Stimulated activated CD8-positive, alpha-beta memory T cell treated with anti-CD3 and anti-CD28 coated beads, Interleukin-12 subunit alpha, Interleukin-12 subunit beta, amount 100 ng/mL, for 4 hours (primary cell): Measurements from ENCODE around the gene MAG.
"Not testable (repeated sequence)": the region's sequence is repeated elsewhere in the genome, so short reads cannot be mapped to it uniquely, and the experiment has no call there.

Experiments
- DNase-seq: peaks from one replicate; pipeline ENCODE4 v3.0.0-alpha.2; 2020; ENCODE audit warnings: low read depth

MAG gene

GRCh38 chr19:35281303-35281702 lies 10.7 kb upstream of the MAG start:
- DNase-seq = no peak

- no peak for DNase-seq
These were observed 7.5 kb upstream of the MAG start for GRCh38 chr19:35284153-35285094.

- DNase-seq = no peak
These were observed 6.9 kb upstream of the MAG start for GRCh38 chr19:35285095-35285449.

DNA sequence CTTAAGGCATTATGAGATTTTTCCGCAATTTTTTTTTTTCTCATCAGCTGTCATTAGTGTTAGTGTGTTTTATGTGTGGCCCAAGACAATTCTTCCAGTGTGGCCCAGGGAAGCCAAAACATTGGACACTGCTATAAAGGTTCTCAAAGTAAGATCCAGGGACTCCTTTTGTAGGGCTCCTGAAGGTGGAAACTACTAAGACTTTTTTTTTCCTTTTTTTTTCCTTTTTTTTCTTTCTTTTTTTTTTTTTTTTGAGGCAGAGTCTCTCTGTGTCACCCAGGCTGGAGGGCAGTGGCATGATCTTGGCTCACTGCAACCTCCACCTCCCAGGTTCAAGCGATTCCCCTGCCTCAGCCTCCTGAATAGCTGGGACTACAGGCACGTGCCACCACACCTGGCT lies 6.5 kb upstream of the MAG start:
- DNase-seq = not testable (repeated sequence)

DNA sequence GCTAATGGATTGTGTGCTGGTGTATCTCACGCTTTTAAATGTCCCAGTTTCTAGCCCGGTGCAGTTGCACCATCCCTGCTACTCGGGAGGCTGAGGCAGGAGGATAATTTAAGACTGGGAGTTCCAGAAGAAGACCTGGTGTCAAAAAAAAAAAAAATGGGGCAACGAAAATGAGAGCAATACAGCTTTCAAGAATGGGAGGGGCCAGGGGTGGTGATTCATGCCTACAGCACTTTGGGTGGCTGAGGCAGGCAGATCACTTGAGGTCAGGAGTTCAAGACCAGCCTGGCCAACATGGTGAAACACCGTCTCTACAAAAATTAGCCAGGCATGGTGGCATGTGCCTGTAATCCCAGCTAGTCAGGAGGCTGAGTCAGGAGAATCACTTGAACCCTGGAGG lies 5.9 kb upstream of the MAG start:
- DNase-seq = not testable (repeated sequence)

- DNase-seq = no peak
These were observed 4.2 kb upstream of the MAG start for GRCh38 chr19:35287713-35288112.

GRCh38 chr19:35288331-35288730 lies 3.6 kb upstream of the MAG start:
- no peak for DNase-seq

- no peak for DNase-seq
These were observed 3.1 kb upstream of the MAG start for GRCh38 chr19:35288906-35289305.

GRCh38 chr19:35290381-35291127 lies 1.4 kb upstream of the MAG start:
- no peak for DNase-seq

- DNase-seq = no peak
These were observed 702 bp upstream of the MAG start for GRCh38 chr19:35291259-35291658.

DNA sequence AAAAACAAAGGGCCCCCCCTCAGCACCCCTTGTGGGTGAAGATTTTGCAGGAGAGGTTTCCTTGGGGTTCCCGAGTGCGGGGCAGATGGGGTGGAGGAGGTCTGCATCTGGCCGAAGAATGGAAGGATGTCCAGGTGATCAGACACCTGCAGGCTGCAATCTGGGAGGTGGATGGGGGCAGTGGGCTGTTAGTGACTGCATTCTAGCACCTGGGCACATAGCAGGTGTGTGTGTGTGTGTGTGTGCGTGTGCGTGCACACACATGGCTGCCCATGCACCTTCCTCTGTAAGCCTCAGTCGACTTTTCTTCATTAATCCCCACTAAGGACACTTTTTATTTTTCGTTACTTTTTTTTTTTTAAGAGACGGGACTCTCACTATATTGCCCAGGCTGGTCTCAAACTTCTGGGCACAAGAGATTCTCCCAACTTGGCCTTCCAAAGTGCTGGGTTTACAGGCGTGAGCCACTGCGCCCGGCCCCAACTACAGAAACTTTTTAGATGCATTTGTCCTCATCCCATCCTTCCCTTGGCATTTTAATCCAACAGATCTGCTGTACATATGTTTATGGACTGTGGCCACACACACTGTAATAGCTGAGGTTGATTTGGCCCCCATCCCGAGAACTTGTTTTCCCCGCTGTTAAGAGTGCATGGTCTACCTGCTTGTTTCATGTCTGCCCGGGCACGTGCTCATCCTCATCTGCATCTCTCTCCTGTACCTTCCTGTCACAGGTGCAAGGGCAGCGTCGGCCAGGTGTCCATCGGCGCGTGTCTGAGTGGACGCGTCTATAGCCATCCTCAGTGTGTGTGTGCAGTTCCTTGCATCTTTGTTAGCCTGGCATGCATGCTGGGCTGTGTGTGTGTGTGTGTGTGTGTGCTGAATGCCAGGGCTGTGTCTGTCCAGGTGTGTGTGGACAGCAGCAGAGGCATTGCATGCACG lies 731 bp downstream of the MAG start:
- no peak for DNase-seq

- no peak for DNase-seq
These were observed 1.4 kb downstream of the MAG start for GRCh38 chr19:35293363-35293739.

DNA sequence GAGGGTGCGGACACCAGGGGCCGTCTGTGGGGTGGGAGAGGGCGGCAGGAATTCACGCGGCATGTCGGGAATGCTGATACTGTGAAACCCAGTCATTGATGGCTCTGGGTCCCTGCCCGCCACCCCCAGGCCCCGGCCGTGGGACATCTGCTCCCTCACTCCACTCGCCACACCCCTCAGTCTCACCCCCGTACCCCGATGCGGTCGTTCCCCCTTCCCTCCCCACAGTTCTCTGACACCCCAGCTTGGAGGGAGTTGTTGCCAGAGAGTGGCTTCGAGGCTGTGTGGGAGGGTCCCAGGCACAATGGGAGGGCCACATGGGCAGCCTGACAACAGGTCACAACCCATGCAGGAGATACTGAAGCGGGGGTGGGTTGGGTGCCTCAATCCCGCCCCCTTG lies 1.8 kb downstream of the MAG start:
- no peak for DNase-seq

DNA sequence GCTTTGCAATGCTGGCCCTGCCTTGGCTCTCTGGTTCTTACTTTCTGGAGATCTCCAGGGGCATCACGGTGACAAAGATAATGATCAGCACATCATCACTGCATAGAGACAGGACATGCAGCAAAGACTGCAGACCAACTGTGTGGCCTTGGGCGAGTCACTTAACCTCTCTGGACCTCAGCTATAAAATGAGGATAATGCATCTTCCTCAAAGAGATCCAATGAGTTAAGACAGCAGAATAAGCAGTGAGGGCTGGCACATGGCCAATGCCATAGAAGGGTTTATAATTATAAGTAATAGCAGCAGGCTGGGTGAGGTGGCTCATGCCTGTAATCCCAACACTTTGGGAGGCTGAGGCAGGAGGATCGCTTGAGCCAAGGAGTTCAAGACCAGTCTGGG lies 2.4 kb downstream of the MAG start:
- DNase-seq = no peak

- no peak for DNase-seq
These were observed 3.2 kb downstream of the MAG start for GRCh38 chr19:35294859-35295791.

DNA sequence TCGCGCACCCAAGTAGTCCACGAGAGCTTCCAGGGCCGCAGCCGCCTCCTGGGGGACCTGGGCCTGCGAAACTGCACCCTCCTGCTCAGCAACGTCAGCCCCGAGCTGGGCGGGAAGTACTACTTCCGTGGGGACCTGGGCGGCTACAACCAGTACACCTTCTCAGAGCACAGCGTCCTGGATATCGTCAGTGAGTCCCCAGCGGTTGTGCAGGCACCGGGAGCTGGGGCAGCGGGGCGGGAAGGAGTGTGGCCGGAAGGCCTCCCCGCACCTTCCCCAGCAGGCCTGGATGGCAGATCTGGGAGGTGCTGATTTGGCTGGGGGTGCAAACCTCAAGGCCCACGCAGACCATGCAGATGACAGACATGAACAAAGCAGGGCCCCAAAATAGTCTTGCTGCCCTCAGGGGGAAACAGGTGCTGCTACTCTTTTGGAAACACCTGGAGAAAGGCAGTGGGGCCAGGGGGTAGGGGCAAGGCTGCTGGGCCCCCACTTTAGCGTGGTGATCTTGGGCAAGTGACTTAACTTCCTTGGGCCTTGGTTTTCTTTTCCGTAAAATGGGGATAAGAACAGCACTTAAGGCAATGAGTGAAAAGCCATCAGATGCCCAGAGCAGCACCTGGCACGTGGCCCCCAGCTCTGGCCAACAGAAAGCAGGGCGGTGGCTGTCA lies 4.0 kb downstream of the MAG start:
- DNase-seq = no peak

GRCh38 chr19:35296644-35297514 lies 4.9 kb downstream of the MAG start:
- DNase-seq = no peak

- DNase-seq = no peak
These were observed 5.5 kb downstream of the MAG start for GRCh38 chr19:35297515-35297848.

- no peak for DNase-seq
These were observed 6.0 kb downstream of the MAG start for GRCh38 chr19:35297922-35298321.

- no peak for DNase-seq
These were observed 6.6 kb downstream of the MAG start for GRCh38 chr19:35298561-35298972.
